ENCODE data around the gene CBLC.

Gene CBLC

GRCh38 chr19:44746946-44747738 lies 30.5 kb upstream of the CBLC start:
- peak; percentile 90 for DNase-seq (ENCODE audit: low spot score)

GRCh38 chr19:44747739-44748425 lies 29.8 kb upstream of the CBLC start:
- DNase-seq (ENCODE audit: low spot score) = peak; percentile 75

GRCh38 chr19:44748426-44749254 lies 29.1 kb upstream of the CBLC start, which contains the start of gene BCL3:
TSS of gene BCL3 (plus strand) at chr19:44748708. CDS start at chr19:44748791, 83 bp downstream.
- DNase-seq (ENCODE audit: low spot score) = peak; percentile 33

- DNase-seq (ENCODE audit: low spot score) = no peak
These were observed 28.4 kb upstream of the CBLC start for GRCh38 chr19:44749292-44749691.

GRCh38 chr19:44749994-44750393 lies 27.7 kb upstream of the CBLC start:
- no peak for DNase-seq (ENCODE audit: low spot score)

GRCh38 chr19:44752123-44752815 lies 25.4 kb upstream of the CBLC start:
- DNase-seq (ENCODE audit: low spot score) = no peak

GRCh38 chr19:44752816-44753625 lies 24.7 kb upstream of the CBLC start:
- DNase-seq (ENCODE audit: low spot score) = peak; percentile 59

GRCh38 chr19:44753626-44753931 lies 24.1 kb upstream of the CBLC start:
- DNase-seq (ENCODE audit: low spot score) = no peak

- peak; percentile 51 for DNase-seq (ENCODE audit: low spot score)
These were observed 23.5 kb upstream of the CBLC start for GRCh38 chr19:44753932-44754749.

GRCh38 chr19:44754750-44755080 lies 23.0 kb upstream of the CBLC start:
- DNase-seq (ENCODE audit: low spot score) = no peak

- DNase-seq (ENCODE audit: low spot score) = no peak
These were observed 22.5 kb upstream of the CBLC start for GRCh38 chr19:44755219-44755618.

- no peak for DNase-seq (ENCODE audit: low spot score)
These were observed 21.6 kb upstream of the CBLC start for GRCh38 chr19:44756089-44756562.

- no peak for DNase-seq (ENCODE audit: low spot score)
These were observed 20.5 kb upstream of the CBLC start for GRCh38 chr19:44757057-44757734.

- peak; percentile 46 for DNase-seq (ENCODE audit: low spot score)
These were observed 19.8 kb upstream of the CBLC start for GRCh38 chr19:44757735-44758505.

- no peak for DNase-seq (ENCODE audit: low spot score)
These were observed 19.1 kb upstream of the CBLC start for GRCh38 chr19:44758596-44758995.

GRCh38 chr19:44759083-44759804 lies 18.4 kb upstream of the CBLC start:
- no peak for DNase-seq (ENCODE audit: low spot score)

- DNase-seq (ENCODE audit: low spot score) = no peak
These were observed 15.7 kb upstream of the CBLC start for GRCh38 chr19:44762038-44762437.
